NCI-H187 treated with DMSO at 0.1 percent for 48 hours (cell line): ENCODE data around the gene HCRTR2.
"Not testable (repeated sequence)": the region's sequence is repeated elsewhere in the genome, so short reads cannot be mapped to it uniquely, and the experiment has no call there.

Experiments used
- DNase-seq: peaks from one replicate; lab custom pipeline; 2025; lab: John Stamatoyannopoulos, UW

Gene HCRTR2

GRCh38 chr6:55174211-55175026, at the start of gene HCRTR2:
Gene HCRTR2, plus strand, starts transcription at chr6:55174515. Its CDS starts 73 bp downstream, at chr6:55174588.
- no peak for DNase-seq

- no peak for DNase-seq
These were observed 43.5 kb upstream of the HCRTR2 start for GRCh38 chr6:55130806-55131324.

- no peak for DNase-seq
These were observed 42.7 kb upstream of the HCRTR2 start for GRCh38 chr6:55131616-55132015.

GRCh38 chr6:55136916-55137315, 37.4 kb upstream of the HCRTR2 start:
- DNase-seq, result no peak

GRCh38 chr6:55137929-55138693, 36.2 kb upstream of the HCRTR2 start:
- no peak for DNase-seq

- no peak for DNase-seq
These were observed 32.7 kb upstream of the HCRTR2 start for GRCh38 chr6:55141611-55142010.

GRCh38 chr6:55142610-55143009, 31.7 kb upstream of the HCRTR2 start:
- DNase-seq, result no peak

GRCh38 chr6:55153284-55153683, 21.0 kb upstream of the HCRTR2 start:
- no peak for DNase-seq

- DNase-seq, result not testable (repeated sequence)
These were observed 15.5 kb upstream of the HCRTR2 start for GRCh38 chr6:55158784-55159183.

GRCh38 chr6:55167860-55168259, 6.5 kb upstream of the HCRTR2 start:
- DNase-seq, result no peak

GRCh38 chr6:55175078-55176049, 1.0 kb downstream of the HCRTR2 start:
- DNase-seq, result peak; percentile 14

GRCh38 chr6:55176958-55177357, 2.6 kb downstream of the HCRTR2 start:
- DNase-seq, result no peak

- no peak for DNase-seq
These were observed 5.9 kb downstream of the HCRTR2 start for GRCh38 chr6:55180258-55180657.

- no peak for DNase-seq
These were observed 7.8 kb downstream of the HCRTR2 start for GRCh38 chr6:55182016-55182650.

- DNase-seq, result no peak
These were observed 10.6 kb downstream of the HCRTR2 start for GRCh38 chr6:55184782-55185530.

GRCh38 chr6:55198715-55199114, 24.4 kb downstream of the HCRTR2 start:
- no peak for DNase-seq

- no peak for DNase-seq
These were observed 24.9 kb downstream of the HCRTR2 start for GRCh38 chr6:55199239-55199638.

GRCh38 chr6:55208478-55209458, 34.5 kb downstream of the HCRTR2 start:
- no peak for DNase-seq

- no peak for DNase-seq
These were observed 36.6 kb downstream of the HCRTR2 start for GRCh38 chr6:55210952-55211351.
